Endothelial cell (in vitro differentiated cells): ENCODE results near the gene ZNF793. TPM values are rescaled to one million over a fixed set of nuclear protein-coding genes. Genes with fewer than 3 reads are reported as not detected.
A peak's percentile ranks its signal among the peaks of the same experiment; 100 is the strongest.

Source experiments
- DNase-seq: peaks from one replicate; pipeline ENCODE4 v3.0.0; 2021; ENCODE audit warnings: low spot score
- H3K27ac Mint-ChIP-seq: one replicate; pipeline ENCODE4 v1.8.0; 2021; ENCODE audit warnings: mixed read lengths, inconsistent platforms; ENCODE audit not compliant: unreplicated experiment
- H3K27me3 Mint-ChIP-seq: one replicate; pipeline ENCODE4 v1.8.0; 2021; ENCODE audit warnings: mild to moderate bottlenecking, moderate library complexity, mixed read lengths, inconsistent platforms; ENCODE audit not compliant: unreplicated experiment
- H3K36me3 Mint-ChIP-seq: one replicate; pipeline ENCODE4 v1.8.0; 2021; ENCODE audit warnings: mild to moderate bottlenecking, low read depth, mixed read lengths, inconsistent platforms; ENCODE audit not compliant: unreplicated experiment
- H3K4me1 Mint-ChIP-seq: one replicate; pipeline ENCODE4 v1.8.0; 2021; ENCODE audit warnings: mild to moderate bottlenecking, mixed read lengths, inconsistent platforms; ENCODE audit not compliant: unreplicated experiment
- H3K4me3 Mint-ChIP-seq: one replicate; pipeline ENCODE4 v1.8.0; 2021; ENCODE audit warnings: mild to moderate bottlenecking, mixed read lengths, inconsistent platforms; ENCODE audit not compliant: unreplicated experiment
- H3K9me3 Mint-ChIP-seq: one replicate; pipeline ENCODE4 v1.8.0; 2021; ENCODE audit warnings: mixed read lengths, inconsistent platforms; ENCODE audit not compliant: unreplicated experiment
- CTCF ChIP-seq: fragments of 200-600 bp; sonication (generic); IDR thresholded peaks from one replicate; pipeline ENCODE4 v1.5.0; 2021; ENCODE audit warnings: antibody characterized with exemption; ENCODE audit not compliant: unreplicated experiment
- total RNA-seq: library from RNA; stranded (reverse); fragmentation: NEBNext Ultra II Directional; extraction: Animal tissue kit (Norgen Biotek cat#: 25700); gene quantifications from one replicate; pipeline ENCODE4 v1.2.1, GENCODE V29; 2021; ENCODE audit not compliant: unreplicated experiment

The ZNF793 gene
- total RNA-seq, 1 donor from 2014 or later = 10.9 TPM

- H3K27me3 Mint-ChIP-seq = no peaks in the 10 kb centered on the region
- peak overlapping the region; percentile 33 for H3K27ac Mint-ChIP-seq
- TF ChIP-seq CTCF = no peak
Measured at GRCh38 chr19:37513397-37513796, 6.7 kb downstream of the ZNF793 start.

GRCh38 chr19:37519890-37520289 lies 13.2 kb downstream of the ZNF793 start:
- H3K27ac Mint-ChIP-seq = no peak overlapping the region
- peak overlapping the region; percentile 81 for H3K4me3 Mint-ChIP-seq
- peaks cover 3% of the 10 kb centered on the region for H3K27me3 Mint-ChIP-seq
- peaks cover 69% of the 10 kb centered on the region for H3K36me3 Mint-ChIP-seq
- no peak for TF ChIP-seq CTCF
- no peak for DNase-seq
- peaks cover 7% of the 10 kb centered on the region for H3K9me3 Mint-ChIP-seq
- no peaks in the 10 kb centered on the region for H3K4me1 Mint-ChIP-seq

More at GRCh38 chr19:37513397-37513796, 6.7 kb downstream of the ZNF793 start:
- H3K36me3 Mint-ChIP-seq = peaks cover 58% of the 10 kb centered on the region
- no peaks in the 10 kb centered on the region for H3K9me3 Mint-ChIP-seq
- H3K4me1 Mint-ChIP-seq = no peaks in the 10 kb centered on the region
- H3K4me3 Mint-ChIP-seq = peak overlapping the region; percentile 32
- no peak for DNase-seq

- DNase-seq = no peak
- peaks cover 6% of the 10 kb centered on the region for H3K27me3 Mint-ChIP-seq
- H3K36me3 Mint-ChIP-seq = peaks cover 61% of the 10 kb centered on the region
- peaks cover 44% of the 10 kb centered on the region for H3K9me3 Mint-ChIP-seq
- H3K4me1 Mint-ChIP-seq = no peaks in the 10 kb centered on the region
- TF ChIP-seq CTCF = no peak
- peak overlapping the region; percentile 70 for H3K4me3 Mint-ChIP-seq
- no peak overlapping the region for H3K27ac Mint-ChIP-seq
Measured at GRCh38 chr19:37537391-37537947, 30.7 kb downstream of the ZNF793 start.

GRCh38 chr19:37551129-37551993 lies 44.6 kb downstream of the ZNF793 start:
- no peak for TF ChIP-seq CTCF
- no peak overlapping the region for H3K27ac Mint-ChIP-seq
- peaks cover 53% of the 10 kb centered on the region for H3K9me3 Mint-ChIP-seq
- DNase-seq = peak; percentile 10
- no peaks in the 10 kb centered on the region for H3K4me1 Mint-ChIP-seq
- peak overlapping the region; percentile 91 for H3K4me3 Mint-ChIP-seq
- H3K27me3 Mint-ChIP-seq = peaks cover 13% of the 10 kb centered on the region
- H3K36me3 Mint-ChIP-seq = peaks cover 71% of the 10 kb centered on the region

GRCh38 chr19:37563518-37563917 lies 56.8 kb downstream of the ZNF793 start:
- Mint-ChIP-seq H3K4me3 (no peak overlapping the region), H3K27me3 (no peaks in the 10 kb centered on the region), H3K4me1 (no peaks in the 10 kb centered on the region), H3K27ac (no peak overlapping the region), H3K36me3 (peaks cover 67% of the 10 kb centered on the region), H3K9me3 (peaks cover 45% of the 10 kb centered on the region)
- TF ChIP-seq CTCF = no peak
- no peak for DNase-seq
